GM13977 (cell line): ENCODE results near the gene MBD3.
"Not testable (repeated sequence)": the region's sequence is repeated elsewhere in the genome, so short reads cannot be mapped to it uniquely, and the experiment has no call there.

Source experiments
- DNase-seq: peaks from one replicate; pipeline ENCODE4 v3.0.0; 2012; ENCODE audit warnings: low spot score
- in situ Hi-C: fragments of 300-500 bp; cut with MboI; formaldehyde crosslinking; loops from one replicate; pipeline ENCODE4 v1.12.0; 2022; ENCODE audit warnings: low sequenced_read_pairs, low pct_unique_long_range_greater_than_20kb, mixed read lengths, inconsistent platforms; ENCODE audit not compliant: unreplicated experiment
- TF ChIP-seq, protein P1 (sequence below): IDR thresholded peaks from 2 replicates; pipeline ENCODE4 v1.5.1; 2012; ENCODE audit warnings: mild to moderate bottlenecking, control low read depth; ENCODE audit not compliant: insufficient read depth; ENCODE audit errors: extremely low read depth, missing control alignments

The MBD3 gene

GRCh38 chr19:1592755-1593500, at the start of gene MBD3:
MBD3 (minus strand) TSS chr19:1592865; CDS start chr19:1592631, 234 bp downstream.
- in situ Hi-C loops: no loop called here
- TF ChIP-seq, protein P1, sequence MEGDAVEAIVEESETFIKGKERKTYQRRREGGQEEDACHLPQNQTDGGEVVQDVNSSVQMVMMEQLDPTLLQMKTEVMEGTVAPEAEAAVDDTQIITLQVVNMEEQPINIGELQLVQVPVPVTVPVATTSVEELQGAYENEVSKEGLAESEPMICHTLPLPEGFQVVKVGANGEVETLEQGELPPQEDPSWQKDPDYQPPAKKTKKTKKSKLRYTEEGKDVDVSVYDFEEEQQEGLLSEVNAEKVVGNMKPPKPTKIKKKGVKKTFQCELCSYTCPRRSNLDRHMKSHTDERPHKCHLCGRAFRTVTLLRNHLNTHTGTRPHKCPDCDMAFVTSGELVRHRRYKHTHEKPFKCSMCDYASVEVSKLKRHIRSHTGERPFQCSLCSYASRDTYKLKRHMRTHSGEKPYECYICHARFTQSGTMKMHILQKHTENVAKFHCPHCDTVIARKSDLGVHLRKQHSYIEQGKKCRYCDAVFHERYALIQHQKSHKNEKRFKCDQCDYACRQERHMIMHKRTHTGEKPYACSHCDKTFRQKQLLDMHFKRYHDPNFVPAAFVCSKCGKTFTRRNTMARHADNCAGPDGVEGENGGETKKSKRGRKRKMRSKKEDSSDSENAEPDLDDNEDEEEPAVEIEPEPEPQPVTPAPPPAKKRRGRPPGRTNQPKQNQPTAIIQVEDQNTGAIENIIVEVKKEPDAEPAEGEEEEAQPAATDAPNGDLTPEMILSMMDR: no peak
- peak; percentile 99 for DNase-seq

GRCh38 chr19:1640893-1641448, 48.3 kb upstream of the MBD3 start:
- in situ Hi-C loops, DNase-seq: not testable (repeated sequence)

DNA sequence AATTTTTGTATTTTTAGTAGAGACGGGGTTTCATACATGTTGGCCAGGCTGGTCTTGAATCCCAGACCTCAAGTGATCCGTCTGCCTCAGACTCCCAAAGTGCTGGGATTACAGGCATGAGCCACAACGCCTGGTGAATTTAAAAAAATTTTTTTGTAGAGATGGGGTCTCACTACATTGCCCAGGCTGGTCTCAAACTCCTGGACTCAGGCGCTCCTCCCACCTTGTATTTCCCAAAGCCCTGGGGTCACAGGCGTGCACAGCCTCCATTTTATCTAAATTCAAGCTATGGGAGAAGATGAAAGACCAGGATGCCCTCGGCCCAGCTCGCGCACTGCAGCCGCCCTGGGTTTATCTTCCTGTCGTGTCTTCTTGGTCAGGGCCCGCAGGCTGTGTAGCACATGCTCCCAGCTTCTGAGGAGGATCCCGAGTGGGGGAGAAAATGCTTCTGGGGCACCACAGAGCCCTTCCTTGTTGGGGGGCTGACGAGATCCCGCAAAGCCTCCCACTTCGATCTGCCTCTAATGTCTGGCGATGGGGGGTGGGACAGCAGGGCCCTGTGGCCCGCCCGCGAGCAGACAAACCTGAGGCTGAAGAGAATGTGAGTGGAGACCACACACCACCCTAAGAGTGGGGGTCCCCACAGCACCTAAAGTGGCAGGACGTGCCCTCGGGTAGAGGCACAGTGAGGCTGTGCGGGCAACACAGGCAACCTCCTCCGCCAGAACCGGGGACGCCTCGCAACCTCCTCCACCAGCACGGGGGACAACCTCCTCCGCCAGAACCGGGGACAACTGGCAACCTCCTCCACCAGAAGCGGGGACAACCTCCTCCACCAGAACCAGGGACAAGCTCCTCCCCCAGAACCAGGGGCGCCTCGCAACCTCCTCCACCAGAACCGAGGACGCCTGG, 43.9 kb upstream of the MBD3 start:
- in situ Hi-C loops: no loop called here
- DNase-seq: no peak
- TF ChIP-seq, protein P1: no peak

DNA sequence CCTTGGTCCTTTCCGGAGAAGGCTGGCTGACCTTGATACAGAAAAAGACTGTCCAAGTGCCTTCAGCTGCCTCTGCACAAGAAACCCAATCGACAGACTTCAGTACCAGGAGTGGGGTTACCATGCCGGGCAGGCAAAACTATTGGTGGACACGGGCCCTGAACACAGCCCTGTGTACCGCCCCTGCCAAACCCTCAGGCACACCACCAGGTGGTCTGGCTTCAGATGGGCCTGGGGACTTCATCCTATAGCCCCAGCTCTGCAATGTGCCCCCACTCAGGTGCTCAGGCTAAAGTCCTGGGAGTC, 42.2 kb upstream of the MBD3 start:
- no peak for DNase-seq
- in situ Hi-C loops: no loop called here
- TF ChIP-seq, protein P1: no peak

DNA sequence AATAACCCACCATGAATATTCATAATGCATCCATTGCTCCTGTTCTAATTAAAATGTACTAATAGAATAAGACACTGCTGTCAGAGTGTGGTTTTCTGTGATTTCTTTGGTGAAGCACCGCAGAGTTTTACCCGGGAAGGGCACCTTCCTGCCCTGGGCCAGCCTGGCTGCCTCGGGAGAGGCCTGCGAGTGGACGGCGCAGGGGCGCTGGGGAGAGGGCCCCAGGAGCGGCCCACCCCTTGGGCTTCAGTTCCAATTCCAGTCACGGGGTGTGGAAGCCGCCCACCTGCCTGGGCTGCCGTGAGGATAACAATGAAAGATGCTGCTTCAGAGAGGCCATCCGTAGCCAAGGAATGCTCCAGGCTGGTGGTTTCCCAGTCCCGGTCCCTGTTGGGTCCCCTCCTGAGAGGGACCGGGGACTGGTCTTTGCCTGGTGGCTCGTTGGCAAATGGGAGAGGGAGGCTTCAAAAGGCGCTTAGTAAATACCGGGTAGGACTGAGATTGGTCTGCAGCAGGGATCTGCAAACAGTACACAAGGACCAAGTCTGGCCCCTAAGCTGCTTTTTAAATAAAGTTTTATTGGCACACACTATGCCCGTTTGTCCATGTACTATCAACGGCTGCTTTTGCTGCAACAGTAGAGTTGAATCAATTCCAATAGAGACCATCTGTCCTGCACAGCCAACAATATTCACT, 41.7 kb upstream of the MBD3 start:
- TF ChIP-seq, protein P1: no peak
- no peak for DNase-seq
- in situ Hi-C loops: no loop called here

DNA sequence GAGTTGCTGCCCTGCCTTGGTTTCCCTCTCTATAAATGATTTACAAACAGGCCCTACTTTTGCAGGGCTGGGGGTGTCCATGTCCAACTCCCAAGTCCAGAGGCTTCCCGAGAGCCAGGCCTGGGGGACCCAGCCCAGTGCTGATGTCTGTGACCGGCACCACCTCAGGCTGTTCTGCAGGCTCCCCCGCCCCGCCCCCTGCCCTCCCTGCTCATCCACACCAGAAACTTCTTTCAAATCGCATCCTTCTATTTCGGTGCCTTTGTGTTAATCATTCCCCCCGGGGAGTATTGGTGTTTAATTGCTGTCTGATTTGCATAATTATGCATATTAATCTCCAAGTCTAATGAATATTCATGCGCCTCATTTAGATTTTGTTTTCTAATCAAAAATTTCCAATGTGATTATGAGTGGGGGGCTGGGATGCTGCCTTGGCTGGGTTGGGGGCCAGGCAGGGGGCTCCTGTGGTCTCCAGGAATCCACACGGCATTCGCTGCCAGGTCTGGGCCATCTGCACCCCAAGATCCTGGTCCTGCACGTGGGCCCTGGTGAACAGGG, 40.7 kb upstream of the MBD3 start:
- in situ Hi-C loops: no loop called here

More for the DNA sequence above, 40.7 kb upstream of the MBD3 start:
- TF ChIP-seq, protein P1: no peak
- no peak for DNase-seq
